Measurements from ENCODE around the gene VPS54. TPM values are rescaled to one million over a fixed set of nuclear protein-coding genes. Genes with fewer than 3 reads are reported as not detected.

Gene VPS54, protein sequence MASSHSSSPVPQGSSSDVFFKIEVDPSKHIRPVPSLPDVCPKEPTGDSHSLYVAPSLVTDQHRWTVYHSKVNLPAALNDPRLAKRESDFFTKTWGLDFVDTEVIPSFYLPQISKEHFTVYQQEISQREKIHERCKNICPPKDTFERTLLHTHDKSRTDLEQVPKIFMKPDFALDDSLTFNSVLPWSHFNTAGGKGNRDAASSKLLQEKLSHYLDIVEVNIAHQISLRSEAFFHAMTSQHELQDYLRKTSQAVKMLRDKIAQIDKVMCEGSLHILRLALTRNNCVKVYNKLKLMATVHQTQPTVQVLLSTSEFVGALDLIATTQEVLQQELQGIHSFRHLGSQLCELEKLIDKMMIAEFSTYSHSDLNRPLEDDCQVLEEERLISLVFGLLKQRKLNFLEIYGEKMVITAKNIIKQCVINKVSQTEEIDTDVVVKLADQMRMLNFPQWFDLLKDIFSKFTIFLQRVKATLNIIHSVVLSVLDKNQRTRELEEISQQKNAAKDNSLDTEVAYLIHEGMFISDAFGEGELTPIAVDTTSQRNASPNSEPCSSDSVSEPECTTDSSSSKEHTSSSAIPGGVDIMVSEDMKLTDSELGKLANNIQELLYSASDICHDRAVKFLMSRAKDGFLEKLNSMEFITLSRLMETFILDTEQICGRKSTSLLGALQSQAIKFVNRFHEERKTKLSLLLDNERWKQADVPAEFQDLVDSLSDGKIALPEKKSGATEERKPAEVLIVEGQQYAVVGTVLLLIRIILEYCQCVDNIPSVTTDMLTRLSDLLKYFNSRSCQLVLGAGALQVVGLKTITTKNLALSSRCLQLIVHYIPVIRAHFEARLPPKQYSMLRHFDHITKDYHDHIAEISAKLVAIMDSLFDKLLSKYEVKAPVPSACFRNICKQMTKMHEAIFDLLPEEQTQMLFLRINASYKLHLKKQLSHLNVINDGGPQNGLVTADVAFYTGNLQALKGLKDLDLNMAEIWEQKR
- total RNA-seq, result 14.3 and 15.6 TPM in 2 replicates

DNA sequence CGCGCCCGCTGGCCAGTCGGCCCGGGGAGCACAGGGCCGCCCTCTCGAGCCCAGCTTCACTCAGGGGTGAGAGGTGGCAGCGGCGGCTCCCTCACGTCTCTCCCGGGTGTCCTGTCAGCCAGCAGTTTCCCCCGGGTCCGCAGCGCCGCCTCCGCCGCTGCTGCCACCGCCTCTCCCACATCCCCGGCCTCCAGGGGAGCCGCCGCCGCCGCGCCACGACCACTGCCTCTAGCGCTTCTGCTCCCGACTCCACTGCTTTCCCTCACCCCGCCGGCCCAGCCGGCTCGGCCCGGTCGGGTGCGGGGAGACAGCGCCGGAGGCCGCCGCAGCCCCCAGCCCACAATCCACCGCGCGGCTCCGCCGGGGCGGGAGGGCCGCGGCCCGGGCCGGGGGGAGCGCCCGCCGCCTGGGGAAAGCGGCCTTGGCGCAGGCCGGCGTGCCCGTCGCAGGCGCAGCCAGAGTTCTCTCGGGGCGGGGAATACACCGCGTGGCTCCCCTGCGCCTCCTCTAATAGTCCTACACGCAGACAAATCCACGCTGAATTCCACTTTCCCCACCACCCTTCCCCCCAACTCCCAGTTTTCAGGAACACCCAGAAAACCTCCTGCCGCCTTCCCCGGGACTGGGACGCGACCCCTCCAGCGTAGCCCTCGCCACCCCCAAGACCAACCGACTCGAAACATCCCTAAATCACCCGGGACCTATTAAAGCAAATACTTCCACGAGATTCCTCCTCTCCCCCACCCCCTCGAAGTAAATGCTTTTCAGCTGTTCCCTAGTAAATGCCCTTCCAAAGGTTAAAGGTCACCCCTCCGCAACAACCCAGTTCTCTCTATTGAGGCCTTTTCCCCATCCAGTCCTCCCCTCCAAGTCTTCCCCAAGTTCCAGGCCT is at the start of gene VPS54:
Gene VPS54 (minus strand): TSS at position 346 of the 892 bp plus-strand sequence. CDS start 35,429 bp downstream, outside the sequence.
- H3K4me3 Mint-ChIP-seq, result peak within 1 kb of the TSS; percentile 99

DNA sequence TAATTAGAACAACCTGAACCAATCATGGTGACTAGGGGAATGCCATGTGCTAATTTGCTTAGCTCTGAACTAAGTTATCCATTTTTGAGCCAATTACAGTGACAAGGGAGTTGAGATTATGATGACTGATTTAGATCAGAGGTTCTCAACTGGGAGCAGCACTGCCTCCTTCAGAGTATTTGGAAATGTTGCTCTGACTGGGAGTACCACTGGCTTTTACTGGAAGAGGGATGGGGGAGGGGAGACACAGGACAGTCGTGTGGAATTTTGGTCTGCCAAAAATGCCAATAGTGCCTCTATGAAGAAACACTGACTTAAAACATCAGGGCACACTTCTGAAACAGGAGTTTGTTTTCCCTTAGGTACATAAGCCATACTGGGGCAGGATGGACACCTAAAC is 48.1 kb upstream of the VPS54 start:
- Mint-ChIP-seq H3K27ac (no peak overlapping the region), H3K4me3 (no peak overlapping the region), H3K36me3 (ENCODE audit: low read depth) (no peaks in the 10 kb centered on the region), H3K4me1 (peaks cover 26% of the 10 kb centered on the region), H3K9me3 (peaks cover 11% of the 10 kb centered on the region), H3K27me3 (no peaks in the 10 kb centered on the region)
- intact Hi-C loops (cut with micrococcal nuclease), result no loop called here
- DNase-seq, result no peak

More for the DNA sequence above, at the start of gene VPS54:
- H3K36me3 Mint-ChIP-seq (ENCODE audit: low read depth), result peaks cover 14% of the 10 kb centered on the region
- H3K27me3 Mint-ChIP-seq, result no peaks in the 10 kb centered on the region
- H3K9me3 Mint-ChIP-seq, result peaks cover 3% of the 10 kb centered on the region
- peak; percentile 89 for DNase-seq
- peak within 1 kb of the TSS; percentile 99 for H3K27ac Mint-ChIP-seq
- intact Hi-C loops (cut with micrococcal nuclease), result loop anchor here (5.0 to 10.0 kb wide), 2 partner anchors 42 to 135 kb away; no protein-coding TSS in a partner anchor
- peaks cover 38% of the 10 kb centered on the region for H3K4me1 Mint-ChIP-seq

GRCh38 chr2:64065516-64065915 is 46.3 kb upstream of the VPS54 start:
- intact Hi-C loops (cut with micrococcal nuclease), result loop anchor here (2.0 kb wide), 1 partner anchor 35 kb away; no protein-coding TSS in a partner anchor
- Mint-ChIP-seq H3K4me3 (no peak overlapping the region), H3K9me3 (peaks cover 11% of the 10 kb centered on the region), H3K27ac (no peak overlapping the region), H3K36me3 (ENCODE audit: low read depth) (no peaks in the 10 kb centered on the region), H3K27me3 (no peaks in the 10 kb centered on the region), H3K4me1 (peaks cover 26% of the 10 kb centered on the region)
- DNase-seq, result no peak

DNA sequence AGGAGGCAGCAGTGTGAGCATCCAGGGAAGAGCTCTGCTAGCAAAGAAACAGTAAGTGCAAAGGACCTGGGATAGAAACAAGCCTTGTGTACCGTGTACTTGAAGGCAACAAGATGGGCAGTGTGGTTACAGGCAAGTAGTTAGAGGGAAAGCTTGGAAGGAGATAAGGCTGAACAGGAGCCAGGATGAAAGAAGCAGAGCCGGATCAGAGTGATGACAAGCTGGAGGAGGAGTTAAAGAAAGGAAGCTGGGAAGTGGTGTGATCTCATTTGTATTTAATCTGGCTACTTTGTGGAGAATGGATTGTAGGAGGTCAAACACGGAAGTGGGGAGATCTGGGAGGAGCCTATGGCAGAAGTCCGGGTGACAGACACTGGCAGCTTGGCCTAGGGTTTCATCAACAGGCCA is 44.7 kb upstream of the VPS54 start:
- no peak for DNase-seq
- H3K4me3 Mint-ChIP-seq, result no peak overlapping the region
- no peaks in the 10 kb centered on the region for H3K36me3 Mint-ChIP-seq (ENCODE audit: low read depth)
- H3K27me3 Mint-ChIP-seq, result no peaks in the 10 kb centered on the region
- H3K4me1 Mint-ChIP-seq, result peaks cover 26% of the 10 kb centered on the region
- intact Hi-C loops (cut with micrococcal nuclease), result loop anchor here (2.0 kb wide), 1 partner anchor 37 kb away; no protein-coding TSS in a partner anchor
- H3K9me3 Mint-ChIP-seq, result peaks cover 11% of the 10 kb centered on the region
- H3K27ac Mint-ChIP-seq, result peak overlapping the region; percentile 43

DNA sequence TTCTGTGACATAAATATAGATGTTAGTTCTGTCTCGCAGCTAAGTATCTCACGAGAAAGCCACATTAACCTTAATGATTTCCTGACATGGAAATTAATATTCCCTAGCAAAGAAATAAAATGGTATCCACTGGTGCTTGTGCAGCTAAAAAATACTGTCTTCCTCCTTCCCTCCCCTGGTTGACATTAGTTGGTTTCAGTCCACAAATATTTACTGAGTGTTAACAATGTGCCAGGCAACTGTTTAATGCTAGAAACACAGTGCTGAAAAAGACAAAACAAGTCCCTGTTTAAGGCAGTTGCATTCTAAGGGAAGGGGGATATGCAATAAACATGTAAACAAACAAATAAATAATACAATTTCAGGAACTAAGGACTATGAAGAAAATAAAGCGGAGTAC is 44.2 kb upstream of the VPS54 start:
- Mint-ChIP-seq H3K27me3 (no peaks in the 10 kb centered on the region), H3K36me3 (ENCODE audit: low read depth) (no peaks in the 10 kb centered on the region), H3K4me1 (peaks cover 26% of the 10 kb centered on the region), H3K9me3 (peaks cover 11% of the 10 kb centered on the region), H3K27ac (no peak overlapping the region), H3K4me3 (no peak overlapping the region)
- intact Hi-C loops (cut with micrococcal nuclease), result no loop called here
- DNase-seq, result no peak

- Mint-ChIP-seq H3K27ac (peak overlapping the region; percentile 48), H3K4me1 (peaks cover 26% of the 10 kb centered on the region), H3K4me3 (no peak overlapping the region), H3K9me3 (peaks cover 11% of the 10 kb centered on the region), H3K27me3 (peaks cover 2% of the 10 kb centered on the region), H3K36me3 (ENCODE audit: low read depth) (no peaks in the 10 kb centered on the region)
- intact Hi-C loops (cut with micrococcal nuclease), result no loop called here
- DNase-seq, result no peak
Observed at GRCh38 chr2:64062840-64063239, 43.6 kb upstream of the VPS54 start.

- no peaks in the 10 kb centered on the region for H3K9me3 Mint-ChIP-seq
- no peak overlapping the region for H3K4me3 Mint-ChIP-seq
Observed at GRCh38 chr2:64059270-64059669, 40.0 kb upstream of the VPS54 start.

GRCh38 chr2:64056021-64056420 is 36.8 kb upstream of the VPS54 start:
- H3K9me3 Mint-ChIP-seq, result no peaks in the 10 kb centered on the region
- H3K27me3 Mint-ChIP-seq, result peaks cover 2% of the 10 kb centered on the region
- no peaks in the 10 kb centered on the region for H3K36me3 Mint-ChIP-seq (ENCODE audit: low read depth)
- intact Hi-C loops (cut with micrococcal nuclease), result no loop called here
- H3K4me1 Mint-ChIP-seq, result peaks cover 27% of the 10 kb centered on the region
- no peak overlapping the region for H3K4me3 Mint-ChIP-seq
- DNase-seq, result no peak
- H3K27ac Mint-ChIP-seq, result no peak overlapping the region

More at GRCh38 chr2:64059270-64059669, 40.0 kb upstream of the VPS54 start:
- no peak for DNase-seq
- H3K36me3 Mint-ChIP-seq (ENCODE audit: low read depth), result no peaks in the 10 kb centered on the region
- H3K27me3 Mint-ChIP-seq, result peaks cover 2% of the 10 kb centered on the region
- peaks cover 23% of the 10 kb centered on the region for H3K4me1 Mint-ChIP-seq
- H3K27ac Mint-ChIP-seq, result no peak overlapping the region
- intact Hi-C loops (cut with micrococcal nuclease), result no loop called here

DNA sequence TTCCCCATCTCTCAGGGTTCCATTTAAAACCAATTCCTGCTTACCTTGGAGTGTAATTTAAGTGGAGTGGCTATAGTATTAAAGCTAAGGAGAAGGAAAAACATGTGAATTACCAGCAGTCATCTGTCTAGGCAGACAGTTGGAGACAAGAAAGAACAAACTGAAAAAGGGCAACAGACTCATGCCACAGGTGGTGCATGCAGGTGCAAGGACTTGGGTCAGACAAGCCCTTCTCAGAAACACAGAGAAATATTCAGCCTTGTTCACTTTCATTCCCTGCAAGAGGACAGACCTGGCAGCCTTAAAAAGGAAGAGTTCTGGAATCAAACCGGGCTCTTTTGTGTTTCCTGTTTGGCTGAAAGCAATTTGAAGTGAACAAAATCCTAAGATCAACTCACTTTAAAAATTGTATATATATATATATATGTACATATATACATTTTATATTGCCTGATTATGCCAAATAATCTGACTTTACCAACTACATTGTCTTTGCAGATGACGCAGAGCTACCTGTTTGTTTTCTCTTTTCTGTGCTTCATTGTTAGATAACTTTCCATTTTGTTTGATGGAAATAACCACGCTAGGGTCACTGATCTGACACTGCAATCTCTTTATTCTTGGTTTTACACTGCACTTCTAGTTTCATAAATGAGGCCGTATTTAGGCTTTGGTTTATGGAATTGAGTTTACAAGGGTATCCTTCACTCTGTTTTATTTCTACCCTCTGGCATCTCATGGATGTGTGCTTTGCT is 35.1 kb upstream of the VPS54 start:
- no peak overlapping the region for H3K4me3 Mint-ChIP-seq
- H3K27ac Mint-ChIP-seq, result peak overlapping the region; percentile 32
- H3K9me3 Mint-ChIP-seq, result no peaks in the 10 kb centered on the region
- H3K4me1 Mint-ChIP-seq, result peaks cover 35% of the 10 kb centered on the region
- no peaks in the 10 kb centered on the region for H3K36me3 Mint-ChIP-seq (ENCODE audit: low read depth)
- intact Hi-C loops (cut with micrococcal nuclease), result no loop called here
- peaks cover 2% of the 10 kb centered on the region for H3K27me3 Mint-ChIP-seq
- no peak for DNase-seq

- Mint-ChIP-seq H3K27me3 (no peaks in the 10 kb centered on the region), H3K27ac (no peak overlapping the region), H3K4me1 (peaks cover 36% of the 10 kb centered on the region), H3K4me3 (no peak overlapping the region), H3K9me3 (no peaks in the 10 kb centered on the region), H3K36me3 (ENCODE audit: low read depth) (no peaks in the 10 kb centered on the region)
- intact Hi-C loops (cut with micrococcal nuclease), result no loop called here
- peak; percentile 70 for DNase-seq
Observed at GRCh38 chr2:64052463-64053241, 33.4 kb upstream of the VPS54 start.

- Mint-ChIP-seq H3K9me3 (no peaks in the 10 kb centered on the region), H3K4me1 (peaks cover 32% of the 10 kb centered on the region), H3K27me3 (no peaks in the 10 kb centered on the region), H3K4me3 (no peak overlapping the region), H3K36me3 (ENCODE audit: low read depth) (no peaks in the 10 kb centered on the region), H3K27ac (peak overlapping the region; percentile 21)
- peak; percentile 92 for DNase-seq
- intact Hi-C loops (cut with micrococcal nuclease), result loop anchor here (1.0 to 5.0 kb wide), 3 partner anchors 278 to 513 kb away; no protein-coding TSS in a partner anchor
Observed at GRCh38 chr2:64049633-64050220, 30.5 kb upstream of the VPS54 start.
